Globus pallidus (tissue), 1 donor: ENCODE data around the gene GFPT1.
"Not testable (repeated sequence)": the region's sequence is repeated elsewhere in the genome, so short reads cannot be mapped to it uniquely, and the experiment has no call there.

ENCODE experiments used
- DNase-seq: peaks from one replicate; pipeline ENCODE4 v3.0.0-alpha.2; 2015; ENCODE audit warnings: low spot score

The GFPT1 gene

GRCh38 chr2:69383176-69383812, 3.7 kb downstream of the GFPT1 start:
- DNase-seq, result no peak

- DNase-seq, result no peak
Observed at GRCh38 chr2:69382547-69382946, 4.5 kb downstream of the GFPT1 start.

- no peak for DNase-seq
Observed at GRCh38 chr2:69381337-69381737, 5.7 kb downstream of the GFPT1 start.

- no peak for DNase-seq
Observed at GRCh38 chr2:69380072-69380917, 6.7 kb downstream of the GFPT1 start.

GRCh38 chr2:69376403-69376802, 10.6 kb downstream of the GFPT1 start:
- DNase-seq, result no peak

GRCh38 chr2:69375494-69376353, 11.3 kb downstream of the GFPT1 start:
- DNase-seq, result peak; percentile 37

- DNase-seq, result no peak
Observed at GRCh38 chr2:69372767-69373166, 14.3 kb downstream of the GFPT1 start.

- no peak for DNase-seq
Observed at GRCh38 chr2:69369802-69370201, 17.2 kb downstream of the GFPT1 start.

GRCh38 chr2:69368588-69368987, 18.4 kb downstream of the GFPT1 start:
- DNase-seq, result no peak

- DNase-seq, result no peak
Observed at GRCh38 chr2:69359371-69359770, 27.7 kb downstream of the GFPT1 start.

GRCh38 chr2:69358914-69359313, 28.1 kb downstream of the GFPT1 start:
- DNase-seq, result no peak

GRCh38 chr2:69356471-69356870, 30.6 kb downstream of the GFPT1 start:
- no peak for DNase-seq

GRCh38 chr2:69354976-69355375, 32.1 kb downstream of the GFPT1 start:
- DNase-seq, result not testable (repeated sequence)

GRCh38 chr2:69353360-69353759, 33.7 kb downstream of the GFPT1 start:
- DNase-seq, result no peak

GRCh38 chr2:69348781-69349180, 38.2 kb downstream of the GFPT1 start:
- DNase-seq, result no peak

- no peak for DNase-seq
Observed at GRCh38 chr2:69345434-69345833, 41.6 kb downstream of the GFPT1 start.

- DNase-seq, result peak; percentile 2
Observed at GRCh38 chr2:69344305-69344704, 42.7 kb downstream of the GFPT1 start.

GRCh38 chr2:69340101-69340775, 46.8 kb downstream of the GFPT1 start:
- DNase-seq, result no peak

- DNase-seq, result no peak
Observed at GRCh38 chr2:69335311-69335710, 51.7 kb downstream of the GFPT1 start.

- DNase-seq, result no peak
Observed at GRCh38 chr2:69333352-69333751, 53.7 kb downstream of the GFPT1 start.

GRCh38 chr2:69330781-69331180, 56.2 kb downstream of the GFPT1 start:
- DNase-seq, result no peak

- no peak for DNase-seq
Observed at GRCh38 chr2:69322631-69323030, 64.4 kb downstream of the GFPT1 start.
